Right ventricle myocardium inferior (tissue), 1 donor: ENCODE measurements around the gene FIBP. TPM values are rescaled to one million over a fixed set of nuclear protein-coding genes. Genes with fewer than 3 reads are reported as not detected.
A peak's percentile ranks its signal among the peaks of the same experiment; 100 is the strongest.

Source experiments
- ATAC-seq: fragments of 200-7000 bp; cut with Tn5 transposase; one replicate; pipeline ENCODE4 v1.9.1; 2020; ENCODE audit warnings: mild to moderate bottlenecking, moderate library complexity
- DNase-seq: peaks from one replicate; pipeline ENCODE4 v3.0.0; 2021; ENCODE audit errors: missing footprints
- intact Hi-C: fragments of 100-400 bp; cut with DNase I; formaldehyde crosslinking; loops from one replicate; pipeline ENCODE4 v1.11.0; 2022
- total RNA-seq: library from RNA; stranded (reverse); fragmentation: NEBNext Ultra II Directional; extraction: Animal tissue kit (Norgen Biotek cat#: 25700); gene quantifications from one replicate; pipeline ENCODE4 v1.2.1, GENCODE V29; 2021
- donor health status: DM: no; HTN: yes; CAD: no; lungs with severe emphysema.

FIBP gene
- total RNA-seq, 1 donor from 2014 or later: 44.7 TPM

GRCh38 chr11:65863889-65864705 is 24.2 kb downstream of the FIBP start:
- DNase-seq (peak; percentile 58), ATAC-seq (no peak)
- intact Hi-C loops: no loop called here

GRCh38 chr11:65862941-65863888 is 25.1 kb downstream of the FIBP start:
- DNase-seq: peak; percentile 62
- intact Hi-C loops: no loop called here

GRCh38 chr11:65862191-65862735 is 26.0 kb downstream of the FIBP start:
- peak; percentile 20 for DNase-seq
- intact Hi-C loops: no loop called here

More at GRCh38 chr11:65862941-65863888, 25.1 kb downstream of the FIBP start:
- ATAC-seq: no peak

GRCh38 chr11:65861533-65862183 is 26.6 kb downstream of the FIBP start:
- DNase-seq (peak; percentile 21), ATAC-seq (no peak)
- intact Hi-C loops: no loop called here

More at GRCh38 chr11:65862191-65862735, 26.0 kb downstream of the FIBP start:
- ATAC-seq: no peak

GRCh38 chr11:65861165-65861505 is 27.1 kb downstream of the FIBP start:
- ATAC-seq: no peak
- intact Hi-C loops: no loop called here
- peak; percentile 54 for DNase-seq

- ATAC-seq: peak; percentile 74
Observed at GRCh38 chr11:65860278-65861164, 27.8 kb downstream of the FIBP start, which contains the start of gene MUS81. MUS81 (plus strand) TSS chr11:65860433; CDS start chr11:65860754, 321 bp downstream.

GRCh38 chr11:65859812-65860277 is 28.4 kb downstream of the FIBP start:
- DNase-seq (peak; percentile 73), ATAC-seq (no peak)
- intact Hi-C loops: loop anchor here (1.0 to 10.0 kb wide), 6 partner anchors 13 to 208 kb away; partner anchors contain the start of genes C11orf68, DRAP1, KAT5 and SART1

More at GRCh38 chr11:65860278-65861164, 27.8 kb downstream of the FIBP start, which contains the start of gene MUS81:
- intact Hi-C loops: loop anchor here (1.0 kb wide), 1 partner anchor 13 kb away; no protein-coding TSS in a partner anchor
- peak; percentile 98 for DNase-seq

- ATAC-seq: peak; percentile 85
- intact Hi-C loops: loop anchor here (1.0 to 10.0 kb wide), 5 partner anchors 30 to 207 kb away; partner anchors contain the start of genes C11orf68, DRAP1, KAT5 and SART1
- DNase-seq: peak; percentile 100
Observed at GRCh38 chr11:65859095-65859811, 29.0 kb downstream of the FIBP start.

- ATAC-seq (no peak), DNase-seq (no peak)
- intact Hi-C loops: loop anchor here (1.0 to 10.0 kb wide), 5 partner anchors 31 to 206 kb away; partner anchors contain the start of genes C11orf68, DRAP1, KAT5 and SART1
Observed at GRCh38 chr11:65858681-65859087, 29.6 kb downstream of the FIBP start.

- intact Hi-C loops: loop anchor here (2.0 to 10.0 kb wide), 4 partner anchors 61 to 206 kb away; partner anchors contain the start of genes C11orf68, DRAP1, KAT5 and SART1
- DNase-seq (peak; percentile 100), ATAC-seq (peak; percentile 81)
Observed at GRCh38 chr11:65857853-65858680, 30.2 kb downstream of the FIBP start, which contains the start of gene CFL1. CFL1 (minus strand) TSS chr11:65858180; CDS start chr11:65858099, 81 bp downstream.

- ATAC-seq (no peak), DNase-seq (no peak)
Observed at GRCh38 chr11:65857500-65857852, 30.8 kb downstream of the FIBP start.

GRCh38 chr11:65856689-65857499 is 31.4 kb downstream of the FIBP start:
- peak; percentile 43 for ATAC-seq
- intact Hi-C loops: loop anchor here (5.0 to 10.0 kb wide), 2 partner anchors 108 to 205 kb away; partner anchors contain the start of gene SART1
- DNase-seq: peak; percentile 94

More at GRCh38 chr11:65857500-65857852, 30.8 kb downstream of the FIBP start:
- intact Hi-C loops: loop anchor here (5.0 to 10.0 kb wide), 2 partner anchors 107 to 205 kb away; partner anchors contain the start of gene SART1

- ATAC-seq: no peak
- intact Hi-C loops: loop anchor here (5.0 to 10.0 kb wide), 2 partner anchors 109 to 204 kb away; partner anchors contain the start of gene SART1
- DNase-seq: peak; percentile 43
Observed at GRCh38 chr11:65855927-65856363, 32.3 kb downstream of the FIBP start.
